PFSK-1 (cell line): ENCODE results near the gene ZNF90.

ENCODE experiments used
- POLR2AphosphoS5 ChIP-seq: IDR thresholded peaks from 2 replicates; pipeline ENCODE4 v1.6.1; 2012; ENCODE audit warnings: low read depth, mild to moderate bottlenecking, control low read depth, low read length, moderate library complexity
- SIN3A ChIP-seq: IDR thresholded peaks from 2 replicates; pipeline ENCODE4 v1.6.1; 2012; ENCODE audit warnings: mild to moderate bottlenecking, low read length, moderate library complexity, borderline replicate concordance; ENCODE audit not compliant: insufficient read depth
- TF ChIP-seq, protein P1 (sequence below), 2 experiments: IDR thresholded peaks; 2 replicates each; pipeline versions ENCODE4 v1.6.1 to v1.8.0; 2011 to 2012; ENCODE audit warnings: low read depth in 2 of 2, low read length in 2 of 2, control low read depth in 1 of 2, inconsistent platforms in 1 of 2, mild to moderate bottlenecking in 1 of 2, moderate library complexity in 1 of 2; ENCODE audit not compliant: insufficient read depth in 1 of 2

DNA sequence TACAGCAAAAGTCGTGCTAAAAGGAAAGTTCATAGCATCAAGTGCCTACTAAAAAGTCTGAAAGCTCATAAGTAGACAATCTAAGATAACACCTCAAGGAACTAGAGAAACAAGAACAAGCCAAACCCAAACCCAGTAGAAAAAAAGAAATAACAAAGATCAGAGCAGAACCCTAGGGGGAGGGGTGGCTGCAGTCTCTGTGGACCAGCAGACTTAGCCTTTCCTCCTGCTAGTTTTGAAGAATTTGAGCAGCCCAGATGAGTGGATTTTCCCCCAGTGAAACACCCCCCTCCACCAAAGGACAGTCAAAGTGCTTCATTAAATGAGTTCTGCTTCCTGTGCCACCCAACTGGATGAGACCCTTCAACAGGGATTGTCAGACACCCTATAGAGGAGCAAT lies 86.7 kb downstream of the ZNF90 start:
- no peak for TF ChIP-seq SIN3A
- TF ChIP-seq, protein P1, sequence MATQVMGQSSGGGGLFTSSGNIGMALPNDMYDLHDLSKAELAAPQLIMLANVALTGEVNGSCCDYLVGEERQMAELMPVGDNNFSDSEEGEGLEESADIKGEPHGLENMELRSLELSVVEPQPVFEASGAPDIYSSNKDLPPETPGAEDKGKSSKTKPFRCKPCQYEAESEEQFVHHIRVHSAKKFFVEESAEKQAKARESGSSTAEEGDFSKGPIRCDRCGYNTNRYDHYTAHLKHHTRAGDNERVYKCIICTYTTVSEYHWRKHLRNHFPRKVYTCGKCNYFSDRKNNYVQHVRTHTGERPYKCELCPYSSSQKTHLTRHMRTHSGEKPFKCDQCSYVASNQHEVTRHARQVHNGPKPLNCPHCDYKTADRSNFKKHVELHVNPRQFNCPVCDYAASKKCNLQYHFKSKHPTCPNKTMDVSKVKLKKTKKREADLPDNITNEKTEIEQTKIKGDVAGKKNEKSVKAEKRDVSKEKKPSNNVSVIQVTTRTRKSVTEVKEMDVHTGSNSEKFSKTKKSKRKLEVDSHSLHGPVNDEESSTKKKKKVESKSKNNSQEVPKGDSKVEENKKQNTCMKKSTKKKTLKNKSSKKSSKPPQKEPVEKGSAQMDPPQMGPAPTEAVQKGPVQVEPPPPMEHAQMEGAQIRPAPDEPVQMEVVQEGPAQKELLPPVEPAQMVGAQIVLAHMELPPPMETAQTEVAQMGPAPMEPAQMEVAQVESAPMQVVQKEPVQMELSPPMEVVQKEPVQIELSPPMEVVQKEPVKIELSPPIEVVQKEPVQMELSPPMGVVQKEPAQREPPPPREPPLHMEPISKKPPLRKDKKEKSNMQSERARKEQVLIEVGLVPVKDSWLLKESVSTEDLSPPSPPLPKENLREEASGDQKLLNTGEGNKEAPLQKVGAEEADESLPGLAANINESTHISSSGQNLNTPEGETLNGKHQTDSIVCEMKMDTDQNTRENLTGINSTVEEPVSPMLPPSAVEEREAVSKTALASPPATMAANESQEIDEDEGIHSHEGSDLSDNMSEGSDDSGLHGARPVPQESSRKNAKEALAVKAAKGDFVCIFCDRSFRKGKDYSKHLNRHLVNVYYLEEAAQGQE (IDR thresholded peaks at IDR 0.05; ENCODE audit: insufficient read depth in 1 of 2, low read depth in 2 of 2, low read length in 2 of 2) = no peak
- TF ChIP-seq POLR2AphosphoS5 = no peak
